Stimulated activated CD4-positive, alpha-beta T cell treated with anti-CD3 and anti-CD28 coated beads, Interleukin-1b, Interleukin-23, amount 100 ng/mL, for 1 hour (primary cell): ENCODE data around the gene PEX5.
"Not testable (repeated sequence)": the region's sequence is repeated elsewhere in the genome, so short reads cannot be mapped to it uniquely, and the experiment has no call there.

Source experiments
- DNase-seq, 2 donors: peaks; one replicate each; pipeline ENCODE4 v3.0.0-alpha.2; 2020; ENCODE audit warnings: low read depth in 2 of 2

Gene PEX5

GRCh38 chr12:7160183-7160582 is 29.3 kb upstream of the PEX5 start:
- no peak for DNase-seq

- no peak for DNase-seq
Measured at GRCh38 chr12:7161327-7161726, 28.2 kb upstream of the PEX5 start.

GRCh38 chr12:7161811-7162210 is 27.7 kb upstream of the PEX5 start:
- no peak for DNase-seq

- no peak for DNase-seq
Measured at GRCh38 chr12:7162691-7163114, 26.8 kb upstream of the PEX5 start.

- DNase-seq, result no peak
Measured at GRCh38 chr12:7169951-7170350, 19.5 kb upstream of the PEX5 start.

- no peak for DNase-seq
Measured at GRCh38 chr12:7171854-7172253, 17.6 kb upstream of the PEX5 start.

- DNase-seq, result no peak
Measured at GRCh38 chr12:7175493-7175892, 14.0 kb upstream of the PEX5 start.

- no peak for DNase-seq
Measured at GRCh38 chr12:7176595-7176994, 12.9 kb upstream of the PEX5 start.

GRCh38 chr12:7178481-7178880 is 11.0 kb upstream of the PEX5 start:
- DNase-seq, result no peak

- DNase-seq, result no peak
Measured at GRCh38 chr12:7180685-7181084, 8.8 kb upstream of the PEX5 start.

- not testable (repeated sequence) for DNase-seq
Measured at GRCh38 chr12:7186058-7186457, 3.4 kb upstream of the PEX5 start.

- peak; percentile 20 to 36 for DNase-seq
Measured at GRCh38 chr12:7188562-7189397, 706 bp upstream of the PEX5 start.

- peak in 1 of 2 donors; percentile 0 for DNase-seq
Measured at GRCh38 chr12:7190268-7191055, 976 bp downstream of the PEX5 start.

GRCh38 chr12:7193674-7194073 is 4.2 kb downstream of the PEX5 start:
- no peak for DNase-seq

- no peak for DNase-seq
Measured at GRCh38 chr12:7197841-7198240, 8.4 kb downstream of the PEX5 start.

GRCh38 chr12:7203109-7203508 is 13.6 kb downstream of the PEX5 start:
- no peak for DNase-seq

GRCh38 chr12:7205091-7205490 is 15.6 kb downstream of the PEX5 start:
- DNase-seq, result no peak

- no peak for DNase-seq
Measured at GRCh38 chr12:7206691-7207090, 17.2 kb downstream of the PEX5 start.

- no peak for DNase-seq
Measured at GRCh38 chr12:7207866-7208625, 18.6 kb downstream of the PEX5 start.

- no peak for DNase-seq
Measured at GRCh38 chr12:7209958-7210357, 20.5 kb downstream of the PEX5 start.

GRCh38 chr12:7210642-7211151 is 21.2 kb downstream of the PEX5 start:
- DNase-seq, result no peak

- DNase-seq, result no peak
Measured at GRCh38 chr12:7212678-7213077, 23.2 kb downstream of the PEX5 start.
